Fibroblast of peridontal ligament (primary cell): ENCODE data around the gene TNFRSF13B.
A peak's percentile ranks its signal among the peaks of the same experiment; 100 is the strongest.
"Not testable (repeated sequence)": the region's sequence is repeated elsewhere in the genome, so short reads cannot be mapped to it uniquely, and the experiment has no call there.

Experiments used
- DNase-seq: peaks from one replicate; pipeline ENCODE4 v3.0.0-alpha.2; 2010; ENCODE audit errors: extremely low read depth

The TNFRSF13B gene

DNA sequence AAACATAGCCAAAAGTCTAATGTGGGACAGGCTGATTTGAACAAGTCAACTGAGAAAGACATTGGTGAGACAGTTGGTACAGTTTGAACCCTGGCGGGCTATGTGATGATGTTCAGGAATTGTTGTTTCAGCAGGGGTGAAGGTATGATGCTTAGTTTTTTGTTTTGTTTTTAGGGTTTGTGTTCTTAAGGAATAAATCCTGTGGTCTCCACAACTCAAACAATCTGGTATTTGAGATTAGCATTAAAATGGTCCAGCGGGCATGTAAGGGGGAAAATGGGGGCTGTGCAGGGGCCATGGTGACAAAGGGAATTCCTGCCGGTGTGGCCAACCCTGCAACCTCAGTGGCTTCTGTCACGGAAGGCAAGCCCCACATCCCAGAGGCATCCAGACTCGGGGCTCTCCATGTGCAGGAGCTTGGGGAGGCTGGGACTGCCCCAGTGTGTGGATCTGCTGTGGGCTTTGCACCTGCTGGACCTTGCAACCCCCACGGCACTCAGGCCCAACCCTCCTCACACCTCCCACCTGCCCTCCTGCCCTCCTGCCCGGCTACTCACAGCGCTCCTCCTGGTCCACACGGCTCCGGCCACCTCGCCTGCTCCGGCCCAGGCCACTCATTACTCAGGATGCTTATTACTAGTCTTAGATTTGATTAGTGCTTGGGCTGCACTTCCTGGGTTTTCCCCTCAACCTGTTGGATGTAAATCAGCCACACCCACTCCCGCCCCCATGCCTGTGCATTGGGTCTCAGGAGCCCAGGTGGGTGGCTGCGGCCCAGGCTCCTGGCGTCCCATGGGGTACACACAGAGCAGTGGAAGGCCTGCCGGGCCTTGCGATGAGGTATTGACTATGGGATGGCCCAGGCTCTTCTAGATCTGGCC lies at the start of gene TNFRSF13B:
Gene TNFRSF13B, minus strand, starts transcription at position 661 of the 881 bp plus-strand sequence. Its CDS starts 43 bp downstream, at position 618.
- no peak for DNase-seq

DNA sequence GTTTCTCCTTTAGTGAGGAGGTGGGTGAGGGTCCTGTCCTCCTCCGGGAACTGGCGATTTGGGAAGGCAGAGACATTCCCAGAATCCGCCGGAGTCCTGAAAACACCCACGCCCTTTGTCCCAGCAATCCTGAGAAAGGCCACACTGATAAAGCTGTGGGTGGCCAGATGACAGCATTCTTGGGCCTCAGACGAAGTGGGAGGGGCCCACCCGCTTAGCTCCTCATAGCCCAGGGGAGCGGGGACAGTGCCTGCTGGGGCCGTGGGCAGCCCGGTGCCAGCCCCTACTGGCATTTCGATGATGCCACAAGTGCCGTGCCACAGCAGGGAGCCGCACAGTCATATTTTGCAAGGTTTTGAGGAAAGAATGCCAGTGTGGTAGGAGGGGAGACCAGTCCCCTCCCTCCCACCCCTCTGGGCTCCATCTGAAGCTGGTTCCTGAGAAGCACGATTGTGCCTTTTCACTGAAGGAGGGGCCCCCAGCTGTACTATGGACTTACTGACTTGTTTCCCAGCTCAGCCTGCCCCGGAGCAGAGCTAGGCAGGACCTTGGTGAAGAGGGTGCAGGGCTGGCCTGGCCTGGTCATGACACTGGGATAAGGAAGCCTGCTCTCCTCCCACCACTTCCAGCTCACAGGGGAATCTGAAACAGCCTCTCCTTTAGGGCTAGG lies 49.4 kb upstream of the TNFRSF13B start:
- DNase-seq, result peak; percentile 8

DNA sequence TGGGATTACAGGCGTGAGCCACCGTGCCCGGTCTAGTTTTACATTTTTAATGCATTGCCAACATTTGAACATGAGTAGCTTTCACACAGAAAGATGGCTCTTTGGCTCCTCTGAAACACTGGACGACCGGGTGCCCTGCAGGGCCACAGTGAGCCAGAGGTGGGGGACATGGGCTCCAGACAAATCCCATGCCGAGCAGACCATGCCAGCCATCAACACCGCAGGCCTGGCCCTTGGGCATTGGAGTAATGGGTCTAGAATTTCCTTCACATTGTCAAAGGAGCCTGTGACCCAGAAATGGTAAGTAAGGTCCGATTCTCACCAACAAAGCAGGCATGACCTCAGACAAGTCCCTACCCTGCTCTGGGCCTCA lies 48.9 kb upstream of the TNFRSF13B start:
- DNase-seq, result no peak

DNA sequence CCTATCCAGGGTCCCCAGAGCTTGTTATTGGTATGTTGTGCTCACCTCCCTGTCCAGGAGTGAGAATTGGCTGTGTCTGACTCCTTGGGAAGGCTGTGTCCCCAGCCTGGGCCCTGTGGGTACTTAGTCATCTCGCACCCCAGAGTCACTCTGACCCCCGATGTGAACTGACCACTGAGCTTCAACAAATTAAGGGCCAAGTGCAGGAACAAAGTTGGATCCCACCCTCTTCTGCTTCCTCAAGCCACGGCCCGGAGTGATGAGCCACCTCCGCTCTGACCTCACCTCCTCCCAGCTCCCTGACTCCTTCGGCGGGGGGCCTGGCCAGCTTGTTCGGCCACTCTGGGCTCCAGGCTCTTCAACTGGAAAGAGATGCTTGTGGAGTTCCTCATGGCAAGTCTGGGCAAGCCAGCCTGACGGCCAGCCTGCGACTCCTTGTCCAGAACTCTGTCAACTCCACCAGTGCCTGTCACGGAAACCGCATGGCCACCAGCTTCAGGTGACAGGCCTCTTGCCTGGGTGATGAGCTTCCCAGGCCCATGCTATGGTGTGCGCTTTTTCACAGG lies 48.1 kb upstream of the TNFRSF13B start:
- DNase-seq, result no peak

DNA sequence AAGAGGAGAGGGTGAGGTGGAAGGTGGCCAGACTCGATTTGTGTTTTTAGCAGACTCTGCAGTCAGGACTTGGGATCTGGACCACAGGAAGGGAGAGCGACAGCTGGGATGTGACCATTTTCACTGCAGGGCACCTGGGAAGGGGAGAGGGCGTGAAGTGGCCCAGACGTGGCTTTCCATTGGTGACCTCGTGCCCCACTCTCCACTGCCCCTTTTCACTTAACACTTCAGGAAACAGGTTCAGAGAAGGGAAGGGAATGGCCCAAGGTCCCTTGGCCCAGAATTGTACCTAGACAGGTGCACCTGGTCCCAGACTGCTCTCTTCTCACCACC lies 47.5 kb upstream of the TNFRSF13B start:
- DNase-seq, result no peak

DNA sequence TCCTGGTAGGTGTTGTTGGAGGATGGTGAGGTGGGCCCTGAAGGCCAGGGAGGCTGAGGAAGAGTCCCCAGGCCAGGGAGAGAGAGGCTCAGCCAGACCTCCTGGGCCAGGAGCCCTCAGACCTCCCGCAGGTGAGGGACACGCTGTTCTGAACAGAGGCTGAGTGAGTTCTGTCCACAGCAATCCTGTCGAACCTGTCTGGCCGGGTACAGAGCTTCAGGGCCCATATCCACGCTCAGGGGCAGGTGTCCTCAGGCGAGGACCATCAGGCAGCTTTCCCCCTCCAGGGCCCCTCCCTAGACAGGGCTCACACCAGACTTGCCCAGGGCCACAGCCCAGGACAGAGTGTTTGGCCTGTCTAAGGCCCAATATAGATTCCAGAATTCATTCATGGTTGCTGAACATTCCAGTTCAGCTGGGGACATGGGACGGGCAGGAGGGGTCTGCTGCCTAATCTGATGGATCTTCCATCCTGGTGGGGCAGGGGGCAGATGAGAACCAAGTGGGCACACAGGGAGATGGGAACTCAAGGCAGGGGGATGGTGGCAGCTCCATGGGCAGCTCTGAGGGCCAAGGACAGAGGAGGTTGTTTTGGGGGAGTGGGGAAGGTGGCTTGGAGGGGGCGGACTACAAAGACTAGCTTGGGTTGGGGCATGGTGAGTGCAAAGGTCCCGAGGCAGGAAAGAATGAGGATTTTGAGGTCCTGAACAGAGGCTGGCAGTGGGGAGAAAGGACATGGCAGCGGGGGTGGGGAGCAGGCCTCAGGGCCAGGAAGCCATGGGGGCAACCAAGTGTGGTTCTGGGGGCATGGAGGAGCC lies 46.9 kb upstream of the TNFRSF13B start:
- DNase-seq, result no peak

DNA sequence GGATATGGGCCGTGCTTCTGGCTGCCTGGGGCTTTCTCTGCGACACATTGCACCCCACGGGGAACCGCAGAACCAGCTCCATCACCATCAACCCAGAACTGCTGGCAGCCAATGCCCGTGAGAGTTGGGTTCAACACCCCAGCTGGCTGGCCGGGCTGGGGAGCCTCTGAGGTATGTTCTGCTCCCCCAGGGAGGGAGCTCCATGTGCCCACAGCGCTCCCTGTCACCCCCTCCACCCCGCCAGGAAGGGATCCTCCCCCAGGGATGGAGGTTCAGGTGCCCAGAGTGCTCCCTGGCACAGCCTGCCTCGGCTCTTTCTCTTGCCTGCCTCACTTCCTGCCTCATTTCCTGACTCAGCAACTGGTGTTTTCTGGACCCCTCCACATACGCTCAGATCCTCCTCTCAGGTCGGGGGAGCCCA lies 46.1 kb upstream of the TNFRSF13B start:
- DNase-seq, result no peak

DNA sequence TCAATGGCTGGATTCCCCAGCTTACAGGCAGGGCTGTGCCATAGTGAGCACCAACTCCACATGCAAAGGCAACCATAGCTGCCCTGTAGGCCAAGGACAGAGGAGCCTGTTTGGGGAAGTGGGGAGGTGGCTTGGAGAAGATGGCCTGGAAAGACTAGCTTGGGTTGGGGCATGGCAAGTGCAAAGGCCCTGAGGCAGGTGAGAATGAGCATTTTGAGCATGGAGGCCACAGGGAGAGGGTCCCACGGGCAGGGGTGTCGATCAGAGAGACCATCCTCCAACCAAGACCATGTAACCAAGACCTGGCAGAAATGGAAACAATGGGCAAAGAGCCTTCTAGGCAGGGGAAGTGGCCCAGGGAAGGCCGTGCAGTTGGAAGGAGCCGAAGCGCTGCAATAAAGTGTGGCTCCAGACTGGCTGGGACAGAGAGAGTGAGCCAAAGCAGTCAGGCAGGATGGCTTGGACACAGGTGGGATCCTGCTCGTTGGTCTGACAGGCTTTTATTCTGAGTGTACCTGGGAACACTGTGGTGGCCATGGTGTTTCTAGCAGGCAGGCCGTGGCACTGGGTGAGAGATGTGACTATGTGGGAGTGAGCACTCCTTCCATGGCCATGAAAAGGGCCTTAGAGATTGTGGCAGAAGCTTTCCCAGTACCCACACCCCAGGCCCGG lies 45.6 kb upstream of the TNFRSF13B start:
- DNase-seq, result no peak

DNA sequence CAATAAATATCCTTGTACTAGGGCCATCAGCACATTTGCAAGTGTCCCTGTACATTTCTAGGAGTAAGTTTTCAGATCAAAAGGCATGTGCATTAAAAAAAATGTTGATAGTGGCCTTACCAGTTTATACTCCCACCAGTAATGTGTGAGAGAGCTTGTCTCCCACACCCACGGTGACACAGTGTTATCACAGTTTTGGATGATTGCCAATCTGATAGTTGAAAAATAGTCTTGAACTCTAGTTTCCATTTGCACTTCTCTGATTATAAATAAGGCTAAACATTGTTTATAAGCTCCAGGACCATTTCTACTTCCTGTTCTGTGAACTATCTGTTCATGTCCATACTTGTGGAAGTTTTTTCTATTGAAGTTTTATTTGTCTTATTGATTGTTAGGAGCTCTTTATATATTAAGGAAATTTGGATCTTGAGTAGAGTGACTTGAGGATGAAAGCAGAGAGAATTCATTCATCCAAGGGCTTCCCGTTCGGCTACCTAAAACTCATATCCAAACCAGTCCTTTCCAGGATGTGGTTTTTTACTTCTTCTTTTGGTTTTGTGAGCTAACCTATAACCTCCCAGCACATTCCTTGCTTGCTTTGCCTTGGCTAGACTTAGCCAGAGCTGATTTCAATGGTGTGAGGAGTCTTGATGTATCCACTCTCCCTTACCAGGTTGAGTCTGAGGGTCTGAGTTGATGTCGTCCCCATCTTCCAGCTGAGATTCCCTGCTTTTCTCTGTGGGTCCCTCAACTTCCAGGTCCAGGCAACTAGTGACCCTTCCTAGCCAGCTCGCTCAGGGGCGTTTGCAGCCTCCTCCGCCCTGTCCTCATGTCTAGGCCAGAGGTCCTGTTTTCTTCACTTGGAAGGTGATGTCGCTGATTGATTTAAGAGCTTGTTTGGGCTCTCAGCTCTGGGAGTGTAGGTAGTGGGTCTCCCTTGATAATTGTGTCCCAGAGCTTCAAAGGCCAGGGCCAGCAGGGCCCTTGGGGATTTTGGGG lies 44.6 kb upstream of the TNFRSF13B start:
- DNase-seq, result not testable (repeated sequence)

DNA sequence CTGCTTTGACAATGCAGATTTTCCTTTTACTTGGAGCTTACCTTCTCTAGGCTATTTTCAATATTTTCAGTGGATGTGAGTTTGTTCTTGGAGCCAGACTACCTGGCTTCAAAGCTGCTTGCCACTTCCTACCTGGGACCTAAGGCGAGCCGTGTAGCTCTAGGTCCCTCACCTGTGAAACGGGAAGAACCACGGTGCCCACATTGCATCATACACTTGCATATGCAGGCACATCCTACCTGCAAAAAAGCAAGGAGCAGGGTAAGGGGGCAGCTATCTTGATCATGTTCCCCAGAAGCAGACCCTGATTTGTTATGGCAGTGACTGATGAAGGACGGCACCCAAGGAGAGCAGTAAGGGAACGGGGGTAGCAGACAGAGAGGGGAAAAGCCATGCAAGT lies 43.3 kb upstream of the TNFRSF13B start:
- no peak for DNase-seq

DNA sequence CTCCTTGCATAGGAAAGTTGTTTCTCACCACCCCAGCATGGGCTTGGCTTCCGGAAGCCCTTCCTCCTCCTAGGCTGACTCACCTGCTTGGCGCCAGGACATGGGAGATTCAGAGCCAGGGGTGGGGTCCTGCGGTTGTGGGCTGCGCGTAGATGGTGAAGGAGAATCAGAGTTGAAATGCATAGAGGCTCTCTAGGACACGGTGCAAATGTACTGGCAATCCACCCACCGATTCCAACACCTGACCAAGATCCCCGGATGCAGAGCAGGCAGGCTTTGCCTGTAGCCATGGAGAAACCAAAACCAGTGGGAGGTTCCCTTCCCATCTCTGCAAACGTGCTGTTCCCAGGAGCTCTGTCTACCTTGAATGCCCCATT lies 42.8 kb upstream of the TNFRSF13B start:
- not testable (repeated sequence) for DNase-seq

DNA sequence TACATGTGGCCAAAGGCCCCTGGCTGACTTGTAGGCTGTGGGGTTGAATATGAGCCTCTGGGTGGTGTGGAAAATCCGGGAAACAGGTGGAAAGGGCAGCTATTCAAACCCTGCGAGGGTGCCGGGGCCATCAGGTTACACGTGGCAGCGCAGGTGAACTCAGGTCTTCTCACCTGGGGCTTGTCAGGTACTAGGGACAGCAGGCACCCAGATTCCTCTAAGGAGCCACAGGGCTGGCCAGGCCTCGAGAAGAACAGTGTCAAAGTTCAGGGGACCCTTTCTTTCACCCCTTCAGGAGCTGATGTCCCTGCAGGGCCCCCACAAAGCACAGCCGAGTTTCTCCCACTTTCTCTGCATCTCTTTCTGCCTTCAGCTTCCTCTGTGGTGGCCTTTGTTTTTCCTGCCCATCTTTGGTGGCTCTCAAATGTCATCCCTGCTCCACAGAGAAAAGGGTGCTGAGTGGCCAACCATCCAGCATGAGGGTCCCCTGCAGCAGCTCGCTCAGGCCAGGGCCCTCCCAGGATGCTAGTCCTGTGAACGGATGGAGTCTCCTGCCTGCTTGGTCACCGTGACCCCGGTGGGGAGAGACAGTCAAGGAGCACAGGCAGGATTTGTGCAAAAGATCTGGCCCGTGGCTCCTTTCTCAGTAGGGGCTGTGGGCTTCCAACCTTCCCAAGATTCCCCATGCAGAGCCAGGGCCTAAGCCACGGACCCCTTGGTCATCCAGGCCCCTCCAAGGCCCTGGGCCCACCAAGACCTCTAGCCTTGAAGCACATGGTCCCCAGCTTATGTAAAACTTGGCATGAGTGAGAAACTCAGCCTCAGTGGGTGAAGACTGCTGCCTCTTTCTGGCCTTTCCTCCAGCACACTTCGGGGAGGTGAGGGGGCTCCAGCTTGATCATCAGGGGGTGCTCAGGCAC lies 42.2 kb upstream of the TNFRSF13B start:
- DNase-seq, result not testable (repeated sequence)

DNA sequence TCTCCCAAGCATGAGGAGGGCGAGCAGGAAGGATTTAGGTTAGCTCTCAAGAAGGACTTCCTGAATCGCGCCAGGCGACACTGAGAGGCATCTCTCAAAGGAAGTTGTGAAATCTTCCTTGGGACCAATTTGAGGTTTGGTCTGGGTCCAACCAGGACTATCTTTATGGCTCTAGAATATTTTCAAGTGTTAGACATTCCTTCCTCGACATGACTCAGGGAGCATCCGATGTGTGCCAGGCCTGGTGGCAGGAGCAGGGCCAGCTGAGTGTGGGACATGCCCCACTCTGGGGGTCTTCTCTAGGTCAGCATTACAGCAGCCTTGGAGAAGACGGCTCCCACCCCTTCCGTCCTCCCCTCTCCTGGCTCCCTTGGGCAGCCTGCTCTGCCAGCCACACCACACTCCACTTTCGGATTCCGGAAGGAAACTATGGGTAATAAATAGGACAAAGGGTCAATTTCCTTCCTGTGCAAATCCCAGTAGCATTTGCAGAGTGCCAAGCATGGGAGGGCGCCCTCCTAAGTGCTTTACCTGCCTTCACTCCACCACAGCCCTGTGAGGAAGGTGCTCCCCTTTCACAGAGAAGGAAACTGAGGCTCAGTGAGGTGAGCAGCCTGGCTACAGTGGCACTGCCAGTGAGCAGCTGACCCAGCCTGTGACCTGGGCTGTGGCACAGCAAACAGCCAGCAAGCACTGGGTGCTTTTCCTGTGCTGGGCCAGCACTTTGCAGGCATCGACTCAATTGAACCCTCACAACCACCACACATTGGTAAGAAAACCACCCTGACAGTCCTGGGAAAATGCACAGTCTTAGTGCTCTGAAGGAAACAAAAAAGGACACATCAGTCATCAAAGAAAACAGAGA lies 39.4 kb upstream of the TNFRSF13B start:
- DNase-seq, result peak; percentile 88

DNA sequence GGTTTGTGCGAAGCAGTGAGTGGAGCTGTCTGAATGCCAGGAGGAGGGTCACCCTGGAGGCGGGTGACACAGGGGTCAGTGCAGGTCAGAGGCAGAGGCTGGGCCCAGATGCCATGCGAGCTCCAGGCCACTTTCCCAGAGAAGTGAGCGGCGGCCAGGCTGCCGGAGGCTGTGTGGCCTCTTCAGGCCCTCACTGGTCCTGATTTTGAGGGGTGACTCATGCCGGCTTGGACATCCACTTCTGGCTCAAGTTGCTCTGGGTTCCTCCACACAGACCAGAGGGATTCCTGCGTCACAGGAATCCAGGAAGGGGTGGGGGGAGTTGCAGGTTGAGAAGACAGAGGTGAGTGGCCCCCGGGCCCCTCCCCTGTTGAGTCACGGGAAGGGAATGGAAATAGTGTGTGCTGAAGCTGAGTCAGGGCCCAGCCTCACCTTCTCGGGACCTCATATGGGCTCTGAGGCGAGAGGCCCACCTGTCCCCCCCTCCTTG lies 38.7 kb upstream of the TNFRSF13B start:
- not testable (repeated sequence) for DNase-seq

DNA sequence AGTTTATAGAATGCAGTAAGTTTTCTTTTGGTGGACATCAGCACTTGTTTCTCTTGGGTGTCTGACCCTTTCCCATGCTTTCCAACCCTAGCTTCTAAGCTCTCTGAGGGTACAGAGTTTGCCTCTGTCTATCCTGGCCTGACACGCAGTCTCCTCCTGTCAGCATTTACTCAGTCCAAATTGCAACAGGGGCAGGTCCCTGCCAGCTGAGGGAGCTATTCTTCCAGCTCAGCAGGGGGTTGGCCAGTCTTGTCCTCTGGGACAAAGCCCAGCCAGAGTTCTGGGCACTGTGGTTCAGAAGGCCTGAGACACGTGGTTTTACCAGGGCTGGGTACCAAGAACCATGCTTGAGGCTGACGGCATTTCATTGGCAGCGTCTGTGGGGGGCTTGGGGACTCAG lies 38.1 kb upstream of the TNFRSF13B start:
- peak; percentile 32 for DNase-seq

DNA sequence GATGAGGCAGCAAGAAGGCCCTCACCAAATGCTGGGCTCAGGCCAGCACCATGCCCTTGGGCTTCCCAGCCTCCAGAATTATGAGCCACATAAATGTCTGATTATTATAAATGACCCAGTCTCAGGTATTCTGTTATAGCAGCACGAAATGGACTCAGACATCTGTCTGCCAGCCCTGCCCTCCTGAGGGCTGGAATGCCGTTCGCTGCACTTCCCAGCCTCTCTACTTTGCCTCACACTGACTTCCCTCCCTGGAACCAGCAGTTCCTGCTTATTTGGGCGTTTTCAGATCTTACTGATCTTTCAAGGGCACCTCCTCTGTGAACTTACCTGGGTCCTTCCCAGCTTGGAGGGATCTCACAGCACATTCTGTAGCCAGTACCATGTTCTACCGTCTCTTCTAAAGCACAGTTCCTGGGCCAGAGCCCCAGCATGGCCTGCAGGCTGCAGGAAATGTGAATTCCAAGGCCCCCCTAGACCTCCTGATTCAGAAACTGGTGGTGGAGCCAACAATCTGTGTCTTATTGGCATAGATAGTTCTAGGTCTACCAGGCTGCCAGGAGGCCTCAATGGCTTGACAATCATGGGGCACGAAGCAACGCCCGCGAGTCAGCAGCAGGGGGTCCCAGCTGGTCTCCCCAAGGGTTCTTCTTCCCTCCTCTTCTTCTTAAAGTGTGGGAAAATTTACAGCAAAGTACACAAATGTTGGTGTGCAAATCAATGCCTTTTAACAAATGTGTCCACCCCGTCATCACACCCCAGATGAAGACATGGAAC lies 36.9 kb upstream of the TNFRSF13B start:
- DNase-seq, result not testable (repeated sequence)

DNA sequence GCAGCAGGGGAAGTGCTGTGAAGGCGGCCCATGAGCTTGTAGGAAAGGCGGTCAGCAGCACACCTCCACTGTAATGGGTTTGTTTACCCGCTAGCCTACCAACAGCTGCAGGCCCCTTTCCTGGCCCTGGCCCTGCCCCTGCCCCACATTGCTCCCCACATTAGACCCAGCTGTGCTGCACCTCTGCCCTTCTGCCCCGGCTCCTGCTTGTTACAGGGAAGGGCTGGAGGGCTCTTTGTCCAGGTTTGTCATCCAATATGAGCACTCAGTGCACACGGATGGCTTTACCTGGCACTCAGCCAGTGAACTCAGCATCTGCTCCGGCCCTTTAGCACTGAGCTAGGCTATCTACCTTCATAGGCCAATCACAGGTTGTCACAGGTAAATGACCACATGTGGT lies 36.0 kb upstream of the TNFRSF13B start:
- DNase-seq, result not testable (repeated sequence)
